KG1 (cell line): ENCODE measurements around the gene PELI2.

Source experiments
- DNase-seq: peaks from one replicate; lab custom pipeline; 2025; lab: John Stamatoyannopoulos, UW

PELI2 gene

DNA sequence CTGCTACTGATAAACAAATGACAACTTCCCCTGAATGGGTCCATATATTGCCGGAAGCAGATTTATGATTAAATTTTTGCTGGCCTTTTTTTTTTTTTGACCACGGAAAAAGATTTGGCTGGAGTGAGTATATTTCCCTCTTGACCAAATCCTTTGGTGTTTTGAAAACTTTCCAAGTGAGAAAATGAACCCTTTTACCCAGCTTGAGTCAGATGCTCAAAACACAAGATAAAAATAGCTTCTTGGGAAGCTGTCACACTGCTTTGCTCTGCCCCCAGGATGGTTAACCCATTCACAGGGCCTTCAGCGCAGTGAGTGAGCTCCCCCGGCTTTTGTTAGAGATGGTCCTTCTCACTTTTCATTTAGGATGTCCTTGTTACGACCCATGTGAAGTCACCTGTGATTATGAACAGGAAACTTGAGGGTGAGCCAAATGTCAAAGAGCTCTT, 224.3 kb downstream of the PELI2 start:
- DNase-seq: peak; percentile 87

DNA sequence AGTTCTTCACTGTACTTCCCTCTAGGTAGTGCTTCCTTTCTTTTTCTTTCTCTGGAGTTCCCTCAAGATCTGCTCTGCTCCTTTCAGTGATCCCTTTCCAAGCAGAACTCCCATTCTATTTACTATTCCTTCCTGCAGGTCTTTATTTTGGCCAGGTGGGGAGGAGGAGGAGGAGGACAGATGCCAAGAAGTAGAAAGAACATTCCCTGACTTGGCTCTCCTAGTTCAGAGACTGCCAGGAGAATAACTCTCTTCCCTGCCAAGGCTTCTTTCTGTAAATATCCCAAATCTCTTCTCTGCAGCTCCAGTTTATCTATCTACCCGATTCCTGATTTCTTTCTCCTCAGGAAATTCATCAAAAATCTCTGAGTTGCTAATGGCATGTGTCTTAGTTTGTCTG, 231.7 kb downstream of the PELI2 start:
- no peak for DNase-seq
